ENCODE data around the gene LARP6.
"Not testable (repeated sequence)": the region's sequence is repeated elsewhere in the genome, so short reads cannot be mapped to it uniquely, and the experiment has no call there.

Gene LARP6

DNA sequence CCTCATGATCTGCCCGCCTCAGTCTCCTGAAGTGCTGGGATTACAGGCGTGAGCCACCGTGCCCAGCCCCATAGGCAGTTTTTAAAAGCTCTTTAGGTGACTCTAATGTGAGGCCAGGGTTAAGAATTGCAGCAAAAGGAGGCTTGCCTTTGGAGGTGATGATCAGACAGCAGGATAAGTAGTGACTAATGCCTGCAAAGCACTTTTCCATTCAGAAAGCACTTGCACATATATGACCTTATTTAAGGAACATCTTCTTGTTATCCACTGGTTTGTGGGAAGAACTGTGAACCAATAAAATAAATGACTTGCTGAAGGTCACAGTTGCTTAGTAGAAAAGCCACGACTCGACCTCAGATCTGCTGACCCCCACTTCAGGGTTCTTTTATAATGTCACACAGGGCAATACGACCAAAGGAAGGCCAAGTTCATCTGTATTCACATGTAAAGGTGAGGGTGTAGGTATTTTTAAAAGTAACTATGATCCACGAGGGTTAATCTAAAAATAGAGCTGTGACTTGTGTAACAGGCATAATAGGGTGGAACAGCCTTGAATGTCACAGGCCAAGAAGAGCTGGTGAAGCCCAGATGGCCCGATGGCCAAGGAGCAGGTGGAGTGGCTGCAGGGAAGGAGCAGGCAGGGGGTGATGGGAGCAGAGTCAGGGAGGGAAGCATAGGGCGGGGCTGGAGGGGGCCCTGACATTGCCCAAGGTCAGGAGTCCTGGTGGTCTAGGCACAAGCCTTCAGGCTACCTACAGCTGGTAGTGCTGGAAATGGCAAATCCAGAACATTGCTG, 24.4 kb downstream of the LARP6 start:
- DNase-seq (ENCODE audit: low spot score) = no peak

DNA sequence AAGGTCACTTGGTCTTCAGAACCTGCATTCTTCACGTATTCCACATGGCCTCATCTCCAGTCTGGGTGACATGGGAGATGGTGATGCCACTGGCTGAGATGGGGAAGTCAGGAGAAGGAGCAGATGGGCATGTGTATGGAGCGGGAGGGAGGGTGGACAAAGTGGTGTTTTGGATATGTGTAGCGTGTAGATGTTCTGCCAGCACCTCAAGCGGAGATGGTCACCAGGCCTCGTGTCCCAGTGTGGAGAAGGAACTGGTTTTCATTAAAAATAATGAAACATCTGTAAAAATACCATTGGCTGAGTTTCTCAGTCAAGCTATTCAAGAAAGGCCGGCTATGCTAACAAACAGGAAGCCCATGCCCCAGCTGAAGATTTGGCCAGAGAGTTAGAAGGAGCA, 26.2 kb downstream of the LARP6 start:
- no peak for DNase-seq (ENCODE audit: low spot score)

GRCh38 chr15:70826634-70827033, 27.3 kb downstream of the LARP6 start:
- no peak for DNase-seq (ENCODE audit: low spot score)

DNA sequence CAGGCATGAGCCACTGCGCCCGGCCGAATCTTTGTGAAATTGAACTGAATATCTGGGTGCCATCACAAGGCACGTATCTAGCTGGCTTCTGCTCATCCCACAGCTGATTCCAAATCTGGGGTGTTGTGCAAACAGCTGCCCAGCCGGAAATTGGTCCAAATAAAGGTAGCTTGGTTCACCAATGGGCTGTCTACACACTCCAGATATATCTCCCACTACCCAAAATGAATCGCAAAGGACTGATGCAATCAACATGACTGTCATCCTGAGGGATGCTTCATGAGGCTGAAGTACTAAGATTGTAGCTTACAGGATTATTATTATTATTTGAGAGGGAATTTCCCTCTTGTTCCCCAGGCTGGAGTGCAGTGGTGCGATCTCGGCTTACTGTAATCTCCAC, 28.1 kb downstream of the LARP6 start:
- DNase-seq (ENCODE audit: low spot score) = no peak

DNA sequence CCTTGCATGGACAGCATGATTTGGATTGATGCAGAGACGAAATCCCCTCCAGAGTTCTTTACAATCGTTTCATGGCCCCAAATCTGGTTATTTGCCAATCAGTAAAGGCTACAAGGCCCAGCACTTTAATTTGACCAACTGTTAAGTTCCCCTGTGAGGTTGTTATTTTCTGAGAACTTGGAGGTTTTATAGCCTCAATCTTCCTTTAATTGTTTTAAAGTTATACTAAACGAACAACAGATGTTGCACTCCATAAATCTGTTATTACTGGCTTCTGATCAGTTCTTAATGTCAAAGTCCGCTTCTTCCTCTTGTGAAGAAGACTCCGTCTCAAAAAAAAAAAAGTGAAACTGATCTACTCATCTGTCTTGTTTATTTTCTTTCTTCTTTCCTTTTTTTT, 30.8 kb downstream of the LARP6 start:
- no peak for DNase-seq (ENCODE audit: low spot score)

GRCh38 chr15:70820214-70820613, 33.7 kb downstream of the LARP6 start:
- no peak for DNase-seq (ENCODE audit: low spot score)

GRCh38 chr15:70818580-70818979, 35.4 kb downstream of the LARP6 start:
- no peak for DNase-seq (ENCODE audit: low spot score)

DNA sequence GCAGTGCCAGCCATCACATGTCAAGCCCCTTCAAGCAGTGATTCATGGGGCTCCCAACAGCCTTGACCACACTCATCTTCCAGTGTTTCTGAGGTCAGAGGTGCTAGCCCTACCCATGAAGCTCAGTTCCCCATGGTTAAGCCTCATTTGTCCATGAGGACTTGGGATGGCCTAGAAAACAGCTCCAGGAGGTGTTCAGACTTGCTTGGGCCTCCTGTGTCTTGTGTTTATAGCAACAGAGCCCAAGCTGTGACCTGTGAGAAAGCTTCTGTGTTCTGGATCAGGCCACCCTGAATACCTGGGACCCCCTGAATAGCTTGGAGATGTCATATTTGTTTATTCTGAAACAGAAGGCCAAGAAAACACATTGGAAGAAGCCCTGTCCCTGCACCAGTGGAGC, 36.7 kb downstream of the LARP6 start:
- DNase-seq (ENCODE audit: low spot score) = no peak

DNA sequence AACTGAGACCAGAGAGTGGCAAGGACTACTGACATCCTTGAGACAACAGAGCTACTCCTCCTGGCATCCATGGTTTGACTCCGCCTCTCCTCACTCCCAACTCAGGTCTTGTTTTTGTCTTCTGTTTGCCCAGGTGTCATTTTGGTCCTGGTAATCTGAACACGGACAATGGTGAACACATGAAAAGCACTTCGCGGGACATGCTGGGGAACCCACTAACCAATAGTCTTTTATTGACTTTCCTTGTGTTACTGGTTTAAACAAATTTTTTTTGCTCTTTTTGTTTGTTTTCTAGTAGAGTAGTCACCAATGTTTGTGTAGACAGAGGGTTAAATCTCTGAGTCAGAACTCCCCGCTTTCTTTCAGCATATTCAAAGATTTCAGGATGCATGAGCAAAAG, 38.4 kb downstream of the LARP6 start:
- DNase-seq (ENCODE audit: low spot score) = no peak

GRCh38 chr15:70815011-70815410, 38.9 kb downstream of the LARP6 start:
- not testable (repeated sequence) for DNase-seq (ENCODE audit: low spot score)

DNA sequence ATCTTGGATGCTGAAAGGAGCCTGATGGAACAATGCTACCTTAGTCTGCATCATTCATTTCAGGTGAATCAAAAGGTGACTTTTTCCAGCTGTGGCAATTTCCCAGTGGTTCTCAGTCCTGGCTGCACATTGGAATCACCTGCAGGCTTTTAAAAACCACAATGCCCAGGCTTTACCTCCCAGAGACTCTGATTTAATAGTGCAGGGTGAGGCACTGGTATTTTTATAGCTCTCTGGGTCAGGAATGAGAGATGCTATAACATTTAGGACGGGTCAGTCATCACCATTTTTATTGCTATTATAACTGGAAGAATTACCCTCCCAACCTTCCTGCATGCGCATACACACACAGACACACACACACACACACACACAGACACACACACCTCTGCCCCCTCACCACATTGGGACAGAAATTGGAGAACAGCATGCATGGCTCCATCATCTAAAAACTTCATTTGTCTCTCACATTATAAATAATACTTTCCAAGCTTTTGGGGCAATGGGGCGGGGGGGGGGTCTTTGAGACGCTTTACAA, 41.1 kb downstream of the LARP6 start:
- DNase-seq (ENCODE audit: low spot score) = no peak

- DNase-seq (ENCODE audit: low spot score) = no peak
These were observed 42.9 kb downstream of the LARP6 start for GRCh38 chr15:70810916-70811578.

GRCh38 chr15:70806992-70807712, 46.8 kb downstream of the LARP6 start:
- peak; percentile 12 for DNase-seq (ENCODE audit: low spot score)

DNA sequence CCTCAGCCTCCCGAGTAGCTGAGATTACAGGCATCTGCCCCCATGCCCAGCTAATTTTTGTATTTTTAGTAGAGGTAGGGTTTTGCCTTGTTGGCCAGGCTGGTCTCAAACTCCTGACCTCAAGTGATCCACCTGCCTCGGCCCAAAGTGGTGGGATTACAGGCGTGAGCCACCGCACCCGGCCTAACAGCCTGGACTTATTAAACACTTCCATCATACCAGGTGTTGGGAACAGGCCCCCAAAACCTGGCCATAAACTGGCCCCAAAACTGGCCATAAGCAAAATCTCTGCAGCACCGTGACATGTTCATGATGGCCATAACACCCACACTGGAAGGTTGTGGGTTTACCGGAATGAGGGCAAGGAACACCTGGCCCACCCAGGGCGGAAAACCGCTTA, 49.6 kb downstream of the LARP6 start:
- not testable (repeated sequence) for DNase-seq (ENCODE audit: low spot score)

DNA sequence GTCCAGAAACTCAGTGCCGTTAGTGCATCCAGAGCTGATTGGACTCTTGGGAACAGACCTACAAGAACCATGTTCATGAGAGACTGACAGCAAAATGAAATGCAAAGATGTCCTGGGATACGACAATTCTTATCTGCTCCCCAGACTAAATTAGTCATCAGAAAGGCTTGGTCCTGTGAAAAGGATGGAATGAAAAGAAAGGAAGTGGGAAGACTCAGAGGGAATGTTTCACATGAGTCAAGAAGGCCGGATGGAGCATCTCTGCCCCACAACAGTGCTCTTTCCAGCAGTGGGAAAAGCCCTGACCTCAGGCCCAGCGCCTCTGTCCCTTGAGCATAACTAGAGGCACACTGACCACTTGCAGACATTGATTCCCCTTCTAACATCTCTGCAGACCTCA, 51.3 kb downstream of the LARP6 start:
- no peak for DNase-seq (ENCODE audit: low spot score)

- DNase-seq (ENCODE audit: low spot score) = no peak
These were observed 52.8 kb downstream of the LARP6 start for GRCh38 chr15:70801109-70801508.

DNA sequence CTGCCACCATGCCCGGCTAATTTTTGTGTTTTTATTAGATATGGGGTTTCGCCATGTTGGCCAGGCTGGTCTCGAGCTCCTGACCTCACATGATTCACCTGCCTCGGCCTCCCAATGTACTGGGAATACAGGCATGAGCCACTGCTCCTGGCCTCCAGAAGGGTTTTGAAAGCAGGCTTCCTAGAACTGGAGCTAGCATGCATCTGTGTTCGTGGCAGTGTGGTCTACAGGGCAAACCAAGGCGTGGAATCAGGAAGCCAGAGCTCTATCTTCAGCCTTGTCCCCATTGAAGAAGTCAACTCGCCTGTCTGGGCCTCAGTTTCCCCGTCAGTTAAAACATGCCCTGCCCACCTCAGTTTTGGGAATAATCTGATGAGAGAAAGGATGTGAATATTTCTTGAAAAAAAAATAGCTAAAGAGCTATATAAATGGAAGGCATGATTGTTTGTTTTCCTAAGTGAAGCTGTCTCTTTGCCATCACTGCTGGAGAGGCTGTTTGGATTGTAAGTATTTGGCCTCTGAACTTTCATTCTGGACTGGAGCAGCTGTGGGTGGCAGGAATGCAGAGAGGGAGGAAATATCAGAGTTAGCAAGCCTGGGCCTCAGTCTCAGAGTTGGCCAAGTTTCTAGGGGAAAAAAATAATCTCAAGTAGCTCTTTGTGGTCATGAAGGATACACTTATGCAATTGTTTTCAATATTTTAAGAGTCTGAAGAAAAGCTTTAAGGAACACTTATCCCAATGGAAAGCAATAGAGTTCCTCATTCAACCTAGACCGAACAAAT, 54.1 kb downstream of the LARP6 start:
- no peak for DNase-seq (ENCODE audit: low spot score)

DNA sequence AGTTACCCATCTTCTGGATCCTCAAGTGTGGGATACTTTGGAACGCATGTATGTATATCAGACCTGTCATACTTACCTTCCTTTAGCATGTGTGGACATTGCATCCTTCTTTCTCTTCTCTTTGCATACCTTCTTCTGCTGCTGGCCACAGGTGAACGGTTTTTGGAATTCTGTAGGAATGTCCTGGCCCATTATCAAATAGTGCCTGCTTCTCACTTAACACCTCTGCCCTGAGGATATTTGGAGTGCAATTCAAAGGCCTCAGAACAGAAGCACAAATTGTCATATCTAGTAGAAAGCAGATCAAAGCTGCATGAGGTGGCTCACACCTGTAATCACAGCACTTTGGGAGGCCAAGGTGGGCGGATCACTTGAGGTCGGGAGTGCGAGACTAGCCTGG, 56.5 kb downstream of the LARP6 start:
- DNase-seq (ENCODE audit: low spot score) = no peak

DNA sequence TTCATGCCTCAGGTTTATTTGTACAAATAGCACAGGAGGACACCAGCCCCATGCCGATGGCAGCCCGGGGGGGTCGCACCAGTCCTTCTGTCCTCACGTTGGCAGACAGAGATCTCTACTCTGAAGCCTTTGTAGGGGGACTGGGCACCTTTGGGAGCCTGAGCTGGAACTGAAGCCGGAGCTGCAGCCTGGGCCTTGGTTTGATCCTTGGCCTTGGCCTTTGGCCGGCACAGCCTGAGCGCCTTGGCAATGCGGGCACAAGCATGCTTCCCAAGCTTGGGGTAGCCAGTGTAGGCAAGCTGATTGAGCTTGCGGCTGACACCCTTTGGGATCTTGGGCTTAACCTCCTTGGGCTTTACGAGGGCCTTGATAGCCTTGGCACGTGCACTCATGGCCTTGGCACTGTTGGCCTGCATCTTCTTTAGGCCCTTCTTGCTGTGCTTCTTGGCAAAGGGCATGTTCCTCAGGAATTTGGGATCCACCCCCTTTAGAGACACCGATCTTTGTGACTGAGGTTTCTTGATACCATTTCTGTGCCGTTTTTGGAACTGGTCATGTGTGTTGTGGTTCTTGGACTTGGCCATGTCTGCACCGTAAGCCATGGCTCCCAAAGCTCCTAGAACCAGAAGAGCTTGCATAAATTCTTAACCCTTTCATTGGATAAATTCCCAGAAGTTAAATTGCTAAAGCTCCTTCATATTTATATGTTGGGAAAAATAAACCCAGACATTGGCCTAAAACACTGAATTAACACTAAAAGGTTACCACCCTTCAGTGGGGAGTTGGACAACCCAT, 57.2 kb downstream of the LARP6 start:
- no peak for DNase-seq (ENCODE audit: low spot score)

GRCh38 chr15:70795311-70795665, 58.7 kb downstream of the LARP6 start:
- no peak for DNase-seq (ENCODE audit: low spot score)

DNA sequence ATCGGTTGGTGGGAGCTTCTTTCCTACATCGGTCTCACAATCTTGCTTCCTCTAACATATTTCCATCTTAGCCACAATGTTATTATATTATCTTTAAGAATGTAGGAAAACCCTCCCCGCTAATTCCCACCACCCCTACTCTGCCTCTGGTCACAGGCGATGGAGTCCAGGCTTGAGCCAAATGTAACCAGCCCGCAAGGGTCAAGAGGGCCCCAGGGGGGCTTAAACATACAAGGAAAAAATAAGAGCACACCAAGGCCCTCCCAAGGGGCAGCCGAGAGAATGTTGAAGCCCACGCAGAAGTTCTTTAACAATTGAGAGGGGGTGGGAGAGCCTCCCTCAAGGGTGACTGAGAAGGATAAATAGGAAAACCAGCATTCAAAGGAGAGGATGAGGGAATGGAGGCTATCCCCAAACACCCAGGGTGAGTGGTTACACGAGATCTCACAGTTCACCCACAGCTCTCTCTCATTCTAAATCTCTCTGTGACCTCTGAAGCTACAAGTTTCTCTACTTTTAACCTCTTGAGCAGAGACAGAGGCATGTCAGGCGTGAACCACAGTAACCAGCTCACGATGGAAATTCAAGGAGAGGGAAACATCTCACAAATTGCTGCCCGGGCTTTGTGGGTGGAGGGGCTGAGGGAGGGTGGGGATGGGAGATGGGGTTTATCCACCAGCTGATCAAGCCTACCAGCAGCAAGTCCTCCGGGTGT, 59.2 kb downstream of the LARP6 start:
- DNase-seq (ENCODE audit: low spot score) = no peak
